H9 (cell line): ENCODE measurements around the gene ESRRB. TPM values are rescaled to one million over a fixed set of nuclear protein-coding genes. Genes with fewer than 3 reads are reported as not detected.

Experiments
- DNase-seq: peaks from one replicate; pipeline ENCODE4 v3.0.0-alpha.2; 2017
- H2AFZ ChIP-seq: one replicate; pipeline ENCODE4 v1.6.1; 2013; ENCODE audit warnings: mild to moderate bottlenecking, low read length, control low read depth, moderate library complexity
- H2AK5ac ChIP-seq: 2 replicates; pipeline ENCODE4 v1.6.1; 2013; ENCODE audit warnings: low read length, control low read depth, mixed read lengths; ENCODE audit not compliant: insufficient read length
- H2BK120ac ChIP-seq: one replicate; pipeline ENCODE4 v1.6.1; 2013; ENCODE audit warnings: low read depth, mild to moderate bottlenecking, low read length, control low read depth, inconsistent platforms; ENCODE audit not compliant: poor library complexity, severe bottlenecking
- H2BK12ac ChIP-seq: 2 replicates; pipeline ENCODE4 v1.6.1; 2013; ENCODE audit warnings: low read length, control low read depth, mixed read lengths, low read depth; ENCODE audit not compliant: insufficient read length
- H2BK15ac ChIP-seq: 2 replicates; pipeline ENCODE4 v1.6.1; 2013; ENCODE audit warnings: low read depth, low read length, control low read depth
- H2BK20ac ChIP-seq: one replicate; pipeline ENCODE4 v1.6.1; 2013; ENCODE audit warnings: low read depth, mild to moderate bottlenecking, low read length, control low read depth, inconsistent platforms; ENCODE audit not compliant: poor library complexity, severe bottlenecking
- H2BK5ac ChIP-seq: 2 replicates; pipeline ENCODE4 v1.6.1; 2013; ENCODE audit warnings: low read length, control low read depth, mixed read lengths; ENCODE audit not compliant: insufficient read length
- H3K14ac ChIP-seq: 2 replicates; pipeline ENCODE4 v1.6.1; 2013; ENCODE audit warnings: low read length, control low read depth; ENCODE audit not compliant: insufficient read depth
- H3K18ac ChIP-seq: 2 replicates; pipeline ENCODE4 v1.6.1; 2013; ENCODE audit warnings: low read depth, mild to moderate bottlenecking, mixed read lengths, low read length, control low read depth; ENCODE audit not compliant: insufficient read length
- H3K23ac ChIP-seq: 2 replicates; pipeline ENCODE4 v1.6.1; 2013; ENCODE audit warnings: low read length, control low read depth, mixed read lengths, low read depth; ENCODE audit not compliant: insufficient read length
- H3K23me2 ChIP-seq: 2 replicates; pipeline ENCODE4 v1.6.1; 2013; ENCODE audit warnings: low read depth, mild to moderate bottlenecking, mixed read lengths, low read length, control low read depth; ENCODE audit not compliant: insufficient read length, poor library complexity, severe bottlenecking
- H3K27ac ChIP-seq: 2 replicates; pipeline ENCODE4 v1.5.1; 2013; ENCODE audit warnings: low read length, control low read depth, mixed read lengths, low read depth; ENCODE audit not compliant: insufficient read length
- H3K27me3 ChIP-seq: 2 replicates; pipeline ENCODE4 v1.6.1; 2013; ENCODE audit warnings: low read length, control low read depth, inconsistent platforms; ENCODE audit not compliant: insufficient read depth
- H3K4ac ChIP-seq: 2 replicates; pipeline ENCODE4 v1.6.1; 2013; ENCODE audit warnings: low read depth, mild to moderate bottlenecking, control low read depth, inconsistent platforms, low read length, moderate library complexity
- H3K4me1 ChIP-seq: 2 replicates; pipeline ENCODE4 v1.6.1; 2013; ENCODE audit warnings: low read length, control low read depth, inconsistent platforms; ENCODE audit not compliant: insufficient read depth
- H3K4me2 ChIP-seq: 2 replicates; pipeline ENCODE4 v1.6.1; 2013; ENCODE audit warnings: low read length, control low read depth, mixed read lengths; ENCODE audit not compliant: insufficient read length, insufficient read depth
- H3K56ac ChIP-seq: 2 replicates; pipeline ENCODE4 v1.6.1; 2013; ENCODE audit warnings: low read depth, mild to moderate bottlenecking, mixed read lengths, low read length, control low read depth; ENCODE audit not compliant: insufficient read length
- H3K79me1 ChIP-seq: 2 replicates; pipeline ENCODE4 v1.6.1; 2013; ENCODE audit warnings: low read depth, mild to moderate bottlenecking, moderate library complexity, low read length, control low read depth, inconsistent platforms; ENCODE audit not compliant: insufficient read depth, poor library complexity, severe bottlenecking
- H3K79me2 ChIP-seq: 2 replicates; pipeline ENCODE4 v1.6.1; 2013; ENCODE audit warnings: low read length, control low read depth, inconsistent platforms; ENCODE audit not compliant: insufficient read depth
- H3K9ac ChIP-seq: 2 replicates; pipeline ENCODE4 v1.6.1; 2013; ENCODE audit warnings: low read length, control low read depth, mixed read lengths; ENCODE audit not compliant: insufficient read length; ENCODE audit errors: extremely low read depth
- H3K9me3 ChIP-seq: one replicate; pipeline ENCODE4 v1.6.1; 2013; ENCODE audit warnings: low read depth, low read length, inconsistent platforms; ENCODE audit not compliant: control insufficient read depth
- H3T11ph ChIP-seq: one replicate; pipeline ENCODE4 v1.6.1; 2013; ENCODE audit warnings: mild to moderate bottlenecking, low read length, control low read depth, inconsistent platforms
- H4K20me1 ChIP-seq: one replicate; pipeline ENCODE4 v1.6.1; 2013; ENCODE audit not compliant: control insufficient read depth, insufficient read length, insufficient read depth
- H4K5ac ChIP-seq: 2 replicates; pipeline ENCODE4 v1.6.1; 2013; ENCODE audit warnings: low read depth, mild to moderate bottlenecking, mixed read lengths, low read length, control low read depth; ENCODE audit not compliant: insufficient read length
- H4K8ac ChIP-seq: replicated peaks from 2 replicates; pipeline ENCODE4 v1.6.1; 2013; ENCODE audit warnings: low read length, control low read depth, mixed read lengths, low read depth; ENCODE audit not compliant: insufficient read length
- H4K91ac ChIP-seq: 2 replicates; pipeline ENCODE4 v1.6.1; 2013; ENCODE audit warnings: low read depth, mild to moderate bottlenecking, moderate library complexity, mixed read lengths, low read length, control low read depth; ENCODE audit not compliant: insufficient read length
- H3K27ac Mint-ChIP-seq, 3 experiments: 2 replicates in 2 of 3; 3 replicates in 1 of 3; pipeline ENCODE4 v1.8.0; 2020 to 2021; ENCODE audit warnings: mixed read lengths in 3 of 3, mild to moderate bottlenecking in 1 of 3, moderate library complexity in 1 of 3
- H3K27me3 Mint-ChIP-seq: 2 replicates; pipeline ENCODE4 v1.8.0; 2021; ENCODE audit warnings: low read depth, mild to moderate bottlenecking, moderate library complexity, mixed read lengths
- H3K36me3 Mint-ChIP-seq, 3 experiments: 2 replicates in 2 of 3; 3 replicates in 1 of 3; pipeline ENCODE4 v1.8.0; 2020 to 2021; ENCODE audit warnings: low read depth in 3 of 3, mixed read lengths in 3 of 3; ENCODE audit not compliant: insufficient read depth in 1 of 3
- H3K4me1 Mint-ChIP-seq, 2 experiments: 2 replicates each; pipeline ENCODE4 v1.8.0; 2020; ENCODE audit warnings: mixed read lengths in 2 of 2
- H3K4me3 Mint-ChIP-seq, 2 experiments: 2 replicates in 1 of 2; 3 replicates in 1 of 2; pipeline ENCODE4 v1.8.0; 2020 to 2021; ENCODE audit warnings: mild to moderate bottlenecking in 2 of 2, mixed read lengths in 2 of 2, moderate library complexity in 1 of 2
- H3K9me3 Mint-ChIP-seq, 2 experiments: 2 replicates in 1 of 2; 3 replicates in 1 of 2; pipeline ENCODE4 v1.8.0; 2020; ENCODE audit warnings: mild to moderate bottlenecking in 2 of 2, mixed read lengths in 2 of 2, moderate library complexity in 1 of 2
- WGBS: extraction: QIAGEN DNeasy Blood & Tissue Kit; methylation state at CpG from one replicate; pipeline ENCODE4 v1.1.7; 2013; ENCODE audit warnings: missing lambda C conversion rate, low lambda C conversion rate, mixed read lengths; ENCODE audit not compliant: insufficient read length; ENCODE audit errors: extremely low coverage; 5-methylcytosine and 5-hydroxymethylcytosine counted together
- total RNA-seq: library from RNA; stranded (reverse); gene quantifications from 2 replicates; pipeline ENCODE4 v1.2.1, GENCODE V29; 2021
- TF ChIP-seq, protein P1 (sequence below): fragments of 200-600 bp; sonication (generic); conservative IDR thresholded peaks from 3 replicates; pipeline ENCODE4 v1.8.0; 2021; ENCODE audit warnings: antibody characterized with exemption, mild to moderate bottlenecking

The ESRRB gene
- total RNA-seq, 1 experiment from 2014 or later, result 0.11 TPM

GRCh38 chr14:76339728-76340615, 36.0 kb upstream of the ESRRB start:
- Histone ChIP-seq H3K56ac (no peak overlapping the region), H2BK5ac (no peak overlapping the region), H3K4ac (no peak overlapping the region), H3K27ac (no peak overlapping the region), H2AK5ac (no peak overlapping the region), H2BK120ac (no peak overlapping the region), H2AFZ (no peak overlapping the region), H3K4me2 (no peak overlapping the region), H3K9me3 (no peaks in the 10 kb centered on the region), H2BK12ac (no peak overlapping the region), H3K18ac (no peak overlapping the region), H2BK15ac (no peak overlapping the region), H3T11ph (no peak overlapping the region), H3K4me1 (no peaks in the 10 kb centered on the region), H2BK20ac (no peak overlapping the region), H4K91ac (no peak overlapping the region), H3K79me2 (0 out of 2 replicates have a peak, but pooled peaks cover 2% of the 10 kb centered on the region), H3K9ac (no peak overlapping the region), H4K5ac (no peak overlapping the region), H3K27me3 (no peaks in the 10 kb centered on the region), H3K23ac (no peak overlapping the region), H3K14ac (no peak overlapping the region), H4K20me1 (no peaks in the 10 kb centered on the region), H4K8ac (no peak overlapping the region), H3K79me1 (no peaks in the 10 kb centered on the region), H3K23me2 (no peaks in the 10 kb centered on the region)
- Mint-ChIP-seq H3K4me3 (no peak overlapping the region), H3K4me1 (peaks cover 9% of the 10 kb centered on the region in 2 experiments), H3K27ac (no peak overlapping the region; a peak in 1 of 7 replicates), H3K36me3 (peaks cover 0 to 2% (median 0%) of the 10 kb centered on the region in 3 experiments; a peak in 1 of 7 replicates), H3K9me3 (no peaks in the 10 kb centered on the region), H3K27me3 (peaks cover 33% of the 10 kb centered on the region)
- TF ChIP-seq, protein P1, sequence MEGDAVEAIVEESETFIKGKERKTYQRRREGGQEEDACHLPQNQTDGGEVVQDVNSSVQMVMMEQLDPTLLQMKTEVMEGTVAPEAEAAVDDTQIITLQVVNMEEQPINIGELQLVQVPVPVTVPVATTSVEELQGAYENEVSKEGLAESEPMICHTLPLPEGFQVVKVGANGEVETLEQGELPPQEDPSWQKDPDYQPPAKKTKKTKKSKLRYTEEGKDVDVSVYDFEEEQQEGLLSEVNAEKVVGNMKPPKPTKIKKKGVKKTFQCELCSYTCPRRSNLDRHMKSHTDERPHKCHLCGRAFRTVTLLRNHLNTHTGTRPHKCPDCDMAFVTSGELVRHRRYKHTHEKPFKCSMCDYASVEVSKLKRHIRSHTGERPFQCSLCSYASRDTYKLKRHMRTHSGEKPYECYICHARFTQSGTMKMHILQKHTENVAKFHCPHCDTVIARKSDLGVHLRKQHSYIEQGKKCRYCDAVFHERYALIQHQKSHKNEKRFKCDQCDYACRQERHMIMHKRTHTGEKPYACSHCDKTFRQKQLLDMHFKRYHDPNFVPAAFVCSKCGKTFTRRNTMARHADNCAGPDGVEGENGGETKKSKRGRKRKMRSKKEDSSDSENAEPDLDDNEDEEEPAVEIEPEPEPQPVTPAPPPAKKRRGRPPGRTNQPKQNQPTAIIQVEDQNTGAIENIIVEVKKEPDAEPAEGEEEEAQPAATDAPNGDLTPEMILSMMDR, result no peak
- DNase-seq, result no peak
- WGBS, result no CpG with 5 or more reads among the region's 24 CpGs
